ENCODE measurements around the gene SNAI3.

Gene SNAI3

DNA sequence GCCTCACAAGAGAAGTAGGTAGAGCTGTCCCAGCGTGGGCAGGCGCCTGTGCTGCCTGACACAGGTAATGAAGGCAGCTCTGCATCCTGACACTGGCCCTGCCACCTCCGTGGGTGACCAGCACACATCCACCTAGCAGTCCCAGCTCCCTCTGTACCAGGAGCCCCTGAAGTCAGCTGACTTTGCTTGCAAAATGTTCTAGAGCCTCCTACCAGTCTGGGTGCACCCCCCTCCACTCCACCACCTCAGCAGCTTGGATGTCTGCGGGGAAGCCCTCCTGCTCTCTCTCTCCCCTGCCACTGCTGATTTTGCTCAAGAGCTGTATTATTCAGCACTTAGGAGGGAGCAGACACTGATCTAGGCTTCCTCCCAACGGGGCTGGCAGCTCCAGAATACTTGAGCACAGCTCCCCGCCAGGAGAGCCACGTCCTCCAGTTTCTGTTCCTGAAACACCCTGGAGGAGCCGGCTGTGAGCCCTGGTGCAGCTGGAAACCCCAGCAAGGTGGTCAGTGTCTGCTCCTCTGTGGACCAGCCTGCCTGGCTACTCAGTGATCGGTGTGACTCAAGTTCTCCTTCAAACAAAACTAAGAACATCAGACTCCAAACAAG lies 18.9 kb upstream of the SNAI3 start:
- Histone ChIP-seq H4K20me1 (ENCODE audit: low read depth, low read length) (no peaks in the 10 kb centered on the region; the same call in 1 of the 2 replicates), H3K9me2 (replicated peaks; ENCODE audit: insufficient read depth, low read length) (no peaks in the 10 kb centered on the region), H3K27ac (ENCODE audit: low read depth, low read length) (no peak overlapping the region), H2AFZ (ENCODE audit: low read depth, low read length, severe bottlenecking) (no peak overlapping the region), H3K27me3 (ENCODE audit: low read length) (no peaks in the 10 kb centered on the region), H3K9ac (ENCODE audit: low read length) (peak overlapping the region; percentile 91), H3K36me3 (ENCODE audit: low read length) (no peaks in the 10 kb centered on the region), H3K4me2 (ENCODE audit: low read depth, low read length, poor library complexity, severe bottlenecking) (peak overlapping the region; percentile 50), H3K79me2 (ENCODE audit: insufficient read depth, low read length) (peaks cover 13% of the 10 kb centered on the region; the same call in 1 of the 2 replicates), H3K4me3 (ENCODE audit: insufficient read depth, low read length, poor library complexity, severe bottlenecking) (peak overlapping the region; percentile 91), H3K9me3 (ENCODE audit: insufficient read depth, low read length) (no peaks in the 10 kb centered on the region), H3F3A (ENCODE audit: insufficient read depth) (no peaks in the 10 kb centered on the region)
- no peak for TF ChIP-seq EZH2phosphoT487 (conservative IDR thresholded peaks at IDR 0.05; ENCODE audit: low read length)
- TF ChIP-seq, protein P1, sequence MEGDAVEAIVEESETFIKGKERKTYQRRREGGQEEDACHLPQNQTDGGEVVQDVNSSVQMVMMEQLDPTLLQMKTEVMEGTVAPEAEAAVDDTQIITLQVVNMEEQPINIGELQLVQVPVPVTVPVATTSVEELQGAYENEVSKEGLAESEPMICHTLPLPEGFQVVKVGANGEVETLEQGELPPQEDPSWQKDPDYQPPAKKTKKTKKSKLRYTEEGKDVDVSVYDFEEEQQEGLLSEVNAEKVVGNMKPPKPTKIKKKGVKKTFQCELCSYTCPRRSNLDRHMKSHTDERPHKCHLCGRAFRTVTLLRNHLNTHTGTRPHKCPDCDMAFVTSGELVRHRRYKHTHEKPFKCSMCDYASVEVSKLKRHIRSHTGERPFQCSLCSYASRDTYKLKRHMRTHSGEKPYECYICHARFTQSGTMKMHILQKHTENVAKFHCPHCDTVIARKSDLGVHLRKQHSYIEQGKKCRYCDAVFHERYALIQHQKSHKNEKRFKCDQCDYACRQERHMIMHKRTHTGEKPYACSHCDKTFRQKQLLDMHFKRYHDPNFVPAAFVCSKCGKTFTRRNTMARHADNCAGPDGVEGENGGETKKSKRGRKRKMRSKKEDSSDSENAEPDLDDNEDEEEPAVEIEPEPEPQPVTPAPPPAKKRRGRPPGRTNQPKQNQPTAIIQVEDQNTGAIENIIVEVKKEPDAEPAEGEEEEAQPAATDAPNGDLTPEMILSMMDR (IDR thresholded peaks at IDR 0.05; ENCODE audit: insufficient read depth, low read length, poor library complexity, severe bottlenecking), result no peak

DNA sequence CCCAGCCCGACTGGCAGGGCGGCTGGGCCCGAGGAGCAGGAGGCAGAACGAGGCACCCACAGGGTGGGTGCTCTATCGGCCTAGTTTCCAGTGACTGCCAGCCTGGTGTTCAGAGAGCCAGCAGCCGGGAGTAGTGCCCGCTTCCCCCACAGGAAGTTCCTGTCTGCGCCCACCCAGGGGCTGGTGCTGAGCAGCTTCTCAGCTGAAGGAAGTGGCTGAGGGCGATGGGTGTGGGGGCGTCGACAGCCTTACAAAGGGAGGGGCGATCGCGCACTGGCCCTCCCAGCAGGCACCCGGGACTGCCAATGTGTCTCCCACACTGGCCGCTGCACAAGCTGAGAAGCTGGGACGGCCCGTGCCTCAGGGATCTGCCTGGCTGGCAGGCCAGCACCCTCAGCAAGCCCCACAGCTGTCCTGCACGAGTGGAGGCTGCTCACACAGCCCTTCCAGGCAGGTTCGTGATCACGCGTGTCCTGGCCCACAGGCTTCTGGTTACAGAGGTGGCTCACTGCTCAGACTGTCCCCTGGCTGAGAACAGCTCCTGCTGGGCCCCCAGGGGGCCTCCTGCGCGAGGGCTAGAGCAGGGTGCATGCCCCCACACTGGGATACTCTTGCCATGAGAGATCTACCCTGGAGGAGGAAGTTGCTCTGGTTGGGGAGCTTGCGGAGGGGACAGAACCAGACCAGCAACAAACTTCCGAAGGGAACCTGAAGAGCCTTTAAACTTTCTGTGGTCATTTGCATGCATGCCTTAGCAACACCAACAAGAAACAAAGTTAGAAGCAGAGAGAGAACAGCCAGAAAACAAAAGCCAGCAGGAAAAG lies 17.4 kb upstream of the SNAI3 start:
- no peak overlapping the region for H2AFZ ChIP-seq (ENCODE audit: low read depth, low read length, severe bottlenecking)
- H3K79me2 ChIP-seq (ENCODE audit: insufficient read depth, low read length), result peaks cover 12% of the 10 kb centered on the region; the same call in 1 of the 2 replicates
- no peaks in the 10 kb centered on the region for H3K9me3 ChIP-seq (ENCODE audit: insufficient read depth, low read length)
- H3K4me2 ChIP-seq (ENCODE audit: low read depth, low read length, poor library complexity, severe bottlenecking), result no peak overlapping the region
- H3K9ac ChIP-seq (ENCODE audit: low read length), result no peak overlapping the region
- no peak overlapping the region for H3K27ac ChIP-seq (ENCODE audit: low read depth, low read length)
- H3F3A ChIP-seq (ENCODE audit: insufficient read depth), result no peaks in the 10 kb centered on the region
- TF ChIP-seq, protein P1 (IDR thresholded peaks at IDR 0.05; ENCODE audit: insufficient read depth, low read length, poor library complexity, severe bottlenecking), result no peak
- no peak for TF ChIP-seq EZH2phosphoT487 (conservative IDR thresholded peaks at IDR 0.05; ENCODE audit: low read length)
- no peak overlapping the region for H3K4me3 ChIP-seq (ENCODE audit: insufficient read depth, low read length, poor library complexity, severe bottlenecking)
- H4K20me1 ChIP-seq (ENCODE audit: low read depth, low read length), result no peaks in the 10 kb centered on the region; the same call in 1 of the 2 replicates
- H3K36me3 ChIP-seq (ENCODE audit: low read length), result no peaks in the 10 kb centered on the region
- no peaks in the 10 kb centered on the region for H3K9me2 ChIP-seq (replicated peaks; ENCODE audit: insufficient read depth, low read length)
- H3K27me3 ChIP-seq (ENCODE audit: low read length), result no peaks in the 10 kb centered on the region

DNA sequence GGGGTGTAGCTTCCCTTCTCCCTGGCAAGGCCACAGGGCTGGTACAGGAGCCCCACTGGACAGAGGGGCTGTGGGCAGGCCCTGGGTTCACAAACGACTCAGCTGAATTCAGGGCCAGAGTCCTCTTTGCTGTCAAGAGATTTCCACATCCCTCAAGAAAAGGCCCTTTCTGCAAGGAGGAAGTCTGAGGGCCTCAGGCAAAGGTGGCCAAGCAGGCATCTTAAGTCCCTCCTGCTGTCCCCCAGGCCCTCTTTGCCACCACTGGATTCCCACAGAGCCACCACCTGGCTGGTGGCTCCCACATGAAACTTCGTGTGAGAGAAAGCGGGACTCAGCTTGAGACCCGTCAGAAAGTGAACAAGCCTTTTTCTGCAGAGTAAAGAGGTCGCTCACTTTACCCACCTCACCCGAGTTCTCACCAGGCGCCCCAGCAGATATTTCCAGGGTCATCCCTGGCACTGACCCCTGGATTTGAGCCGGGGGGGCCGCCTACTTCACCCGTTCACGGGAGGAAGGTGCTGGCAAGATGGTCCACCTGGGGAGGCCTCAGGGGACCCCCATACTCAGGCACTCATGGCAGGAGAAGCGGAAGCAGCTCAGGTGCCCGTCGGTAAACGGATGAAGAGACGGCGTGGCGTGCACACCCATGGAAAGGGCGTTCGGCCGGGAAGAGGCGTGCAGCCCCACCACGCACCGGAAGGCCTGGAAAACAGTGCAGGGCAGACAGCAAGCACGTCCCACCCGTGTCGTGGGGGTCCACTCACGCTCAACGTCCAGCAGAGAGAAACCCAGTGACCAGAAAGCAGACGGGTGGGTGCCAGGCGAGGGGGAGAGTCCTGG lies 16.3 kb upstream of the SNAI3 start:
- Histone ChIP-seq H3K79me2 (ENCODE audit: insufficient read depth, low read length) (peaks cover 5% of the 10 kb centered on the region; the same call in 1 of the 2 replicates), H3K27ac (ENCODE audit: low read depth, low read length) (no peak overlapping the region), H4K20me1 (ENCODE audit: low read depth, low read length) (no peaks in the 10 kb centered on the region; the same call in 1 of the 2 replicates), H3K4me2 (ENCODE audit: low read depth, low read length, poor library complexity, severe bottlenecking) (no peak overlapping the region), H3K9ac (ENCODE audit: low read length) (no peak overlapping the region), H3K9me2 (replicated peaks; ENCODE audit: insufficient read depth, low read length) (no peaks in the 10 kb centered on the region), H2AFZ (ENCODE audit: low read depth, low read length, severe bottlenecking) (no peak overlapping the region), H3K36me3 (ENCODE audit: low read length) (no peaks in the 10 kb centered on the region), H3K9me3 (ENCODE audit: insufficient read depth, low read length) (no peaks in the 10 kb centered on the region), H3K27me3 (ENCODE audit: low read length) (no peaks in the 10 kb centered on the region), H3K4me3 (ENCODE audit: insufficient read depth, low read length, poor library complexity, severe bottlenecking) (no peak overlapping the region), H3F3A (ENCODE audit: insufficient read depth) (no peaks in the 10 kb centered on the region)
- TF ChIP-seq, protein P1 (IDR thresholded peaks at IDR 0.05; ENCODE audit: insufficient read depth, low read length, poor library complexity, severe bottlenecking), result no peak
- TF ChIP-seq EZH2phosphoT487 (conservative IDR thresholded peaks at IDR 0.05; ENCODE audit: low read length), result no peak

Measured in SU-DHL-6 (cell line).